ENCODE measurements around the gene PPME1.

Gene PPME1

GRCh38 chr11:74159642-74160041 lies 11.4 kb upstream of the PPME1 start:
- DNase-seq (ENCODE audit: low read depth in 2 of 2): no peak

- no peak for DNase-seq (ENCODE audit: low read depth in 2 of 2)
Observed at GRCh38 chr11:74162681-74163467, 8.2 kb upstream of the PPME1 start.

GRCh38 chr11:74168838-74169237 lies 2.3 kb upstream of the PPME1 start:
- no peak for DNase-seq (ENCODE audit: low read depth in 2 of 2)

GRCh38 chr11:74169738-74170458 lies 1.2 kb upstream of the PPME1 start:
- DNase-seq (ENCODE audit: low read depth in 2 of 2): no peak

- DNase-seq (ENCODE audit: low read depth in 2 of 2): no peak
Observed at GRCh38 chr11:74171630-74171968, 510 bp downstream of the PPME1 start.

- DNase-seq (ENCODE audit: low read depth in 2 of 2): no peak
Observed at GRCh38 chr11:74171997-74172396, 908 bp downstream of the PPME1 start.

- DNase-seq (ENCODE audit: low read depth in 2 of 2): no peak
Observed at GRCh38 chr11:74175920-74176319, 4.8 kb downstream of the PPME1 start.

- DNase-seq (ENCODE audit: low read depth in 2 of 2): no peak
Observed at GRCh38 chr11:74179234-74180052, 8.4 kb downstream of the PPME1 start.

- DNase-seq (ENCODE audit: low read depth in 2 of 2): no peak
Observed at GRCh38 chr11:74182635-74183034, 11.5 kb downstream of the PPME1 start.

GRCh38 chr11:74185285-74185684 lies 14.2 kb downstream of the PPME1 start:
- DNase-seq (ENCODE audit: low read depth in 2 of 2): no peak

GRCh38 chr11:74185695-74186094 lies 14.6 kb downstream of the PPME1 start:
- no peak for DNase-seq (ENCODE audit: low read depth in 2 of 2)

- no peak for DNase-seq (ENCODE audit: low read depth in 2 of 2)
Observed at GRCh38 chr11:74195828-74196227, 24.7 kb downstream of the PPME1 start.

- no peak for DNase-seq (ENCODE audit: low read depth in 2 of 2)
Observed at GRCh38 chr11:74196781-74197486, 25.8 kb downstream of the PPME1 start.

- no peak for DNase-seq (ENCODE audit: low read depth in 2 of 2)
Observed at GRCh38 chr11:74203966-74204365, 32.9 kb downstream of the PPME1 start.

GRCh38 chr11:74204701-74205100 lies 33.6 kb downstream of the PPME1 start:
- DNase-seq (ENCODE audit: low read depth in 2 of 2): no peak

- no peak for DNase-seq (ENCODE audit: low read depth in 2 of 2)
Observed at GRCh38 chr11:74205181-74205580, 34.1 kb downstream of the PPME1 start.

GRCh38 chr11:74206746-74207145 lies 35.7 kb downstream of the PPME1 start:
- no peak for DNase-seq (ENCODE audit: low read depth in 2 of 2)

GRCh38 chr11:74208507-74208906 lies 37.4 kb downstream of the PPME1 start:
- DNase-seq (ENCODE audit: low read depth in 2 of 2): no peak

GRCh38 chr11:74212533-74212932 lies 41.4 kb downstream of the PPME1 start:
- DNase-seq (ENCODE audit: low read depth in 2 of 2): no peak

GRCh38 chr11:74220376-74220775 lies 49.3 kb downstream of the PPME1 start:
- DNase-seq (ENCODE audit: low read depth in 2 of 2): no peak

- no peak for DNase-seq (ENCODE audit: low read depth in 2 of 2)
Observed at GRCh38 chr11:74221816-74222215, 50.7 kb downstream of the PPME1 start.

- DNase-seq (ENCODE audit: low read depth in 2 of 2): no peak
Observed at GRCh38 chr11:74225565-74225964, 54.5 kb downstream of the PPME1 start.
